ENCODE measurements around the gene PRKAR1B.

Gene PRKAR1B

DNA sequence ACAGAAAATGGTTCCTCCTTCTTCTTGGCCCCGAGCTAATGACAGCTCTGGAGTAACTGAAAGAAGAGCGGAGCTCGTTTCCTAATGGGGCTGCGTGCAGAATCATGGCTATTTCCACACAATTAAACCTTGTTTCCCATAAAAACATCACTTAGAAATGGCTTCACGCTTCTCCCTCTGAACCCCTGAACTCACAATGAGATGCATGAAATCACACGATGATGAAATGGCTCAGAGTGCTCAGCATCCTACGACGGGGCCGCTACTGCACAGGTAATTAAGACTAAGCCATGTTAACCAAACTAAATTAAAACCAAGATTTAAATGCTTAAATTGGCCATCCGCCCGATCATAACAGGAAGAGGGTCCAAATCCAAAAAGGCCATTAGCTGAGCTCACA lies 80.6 kb downstream of the PRKAR1B start:
- no peaks in the 10 kb centered on the region for H3K79me2 ChIP-seq (ENCODE audit: insufficient read depth, low read length)
- no peak overlapping the region for H3K9ac ChIP-seq (ENCODE audit: low read depth, low read length, poor library complexity, severe bottlenecking)
- no peak overlapping the region for H3K4me2 ChIP-seq (ENCODE audit: low read depth, low read length, poor library complexity, severe bottlenecking)
- no peaks in the 10 kb centered on the region for H3K27me3 ChIP-seq (ENCODE audit: insufficient read depth, low read length, poor library complexity, severe bottlenecking)
- no peaks in the 10 kb centered on the region for H4K20me1 ChIP-seq (ENCODE audit: insufficient read depth, low read length, poor library complexity, severe bottlenecking)
- H3F3A ChIP-seq (ENCODE audit: low read depth) = no peaks in the 10 kb centered on the region
- TF ChIP-seq, protein P1, sequence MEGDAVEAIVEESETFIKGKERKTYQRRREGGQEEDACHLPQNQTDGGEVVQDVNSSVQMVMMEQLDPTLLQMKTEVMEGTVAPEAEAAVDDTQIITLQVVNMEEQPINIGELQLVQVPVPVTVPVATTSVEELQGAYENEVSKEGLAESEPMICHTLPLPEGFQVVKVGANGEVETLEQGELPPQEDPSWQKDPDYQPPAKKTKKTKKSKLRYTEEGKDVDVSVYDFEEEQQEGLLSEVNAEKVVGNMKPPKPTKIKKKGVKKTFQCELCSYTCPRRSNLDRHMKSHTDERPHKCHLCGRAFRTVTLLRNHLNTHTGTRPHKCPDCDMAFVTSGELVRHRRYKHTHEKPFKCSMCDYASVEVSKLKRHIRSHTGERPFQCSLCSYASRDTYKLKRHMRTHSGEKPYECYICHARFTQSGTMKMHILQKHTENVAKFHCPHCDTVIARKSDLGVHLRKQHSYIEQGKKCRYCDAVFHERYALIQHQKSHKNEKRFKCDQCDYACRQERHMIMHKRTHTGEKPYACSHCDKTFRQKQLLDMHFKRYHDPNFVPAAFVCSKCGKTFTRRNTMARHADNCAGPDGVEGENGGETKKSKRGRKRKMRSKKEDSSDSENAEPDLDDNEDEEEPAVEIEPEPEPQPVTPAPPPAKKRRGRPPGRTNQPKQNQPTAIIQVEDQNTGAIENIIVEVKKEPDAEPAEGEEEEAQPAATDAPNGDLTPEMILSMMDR (conservative IDR thresholded peaks at IDR 0.05; ENCODE audit: low read length) = no peak
- TF ChIP-seq EZH2phosphoT487 (IDR thresholded peaks at IDR 0.05; ENCODE audit: borderline replicate concordance) = no peak
- no peaks in the 10 kb centered on the region for H3K9me2 ChIP-seq (replicated peaks; ENCODE audit: low read depth, low read length)
- H3K36me3 ChIP-seq (ENCODE audit: insufficient read depth, low read length) = no peaks in the 10 kb centered on the region
- H3K4me1 ChIP-seq (ENCODE audit: insufficient read depth, low read length, poor library complexity, severe bottlenecking) = no peaks in the 10 kb centered on the region
- peaks cover 5% of the 10 kb centered on the region; the same call in 1 of the 2 replicates for H3K9me3 ChIP-seq (ENCODE audit: insufficient read depth, low read depth, low read length)
- no peak overlapping the region for H3K4me3 ChIP-seq (ENCODE audit: low read length, poor library complexity, severe bottlenecking)
- no peak overlapping the region for H2AFZ ChIP-seq (ENCODE audit: low read length)

GRCh38 chr7:645606-646005 lies 81.5 kb downstream of the PRKAR1B start:
- H3F3A ChIP-seq (ENCODE audit: low read depth) = no peaks in the 10 kb centered on the region
- no peaks in the 10 kb centered on the region for H3K9me2 ChIP-seq (replicated peaks; ENCODE audit: low read depth, low read length)
- H3K4me3 ChIP-seq (ENCODE audit: low read length, poor library complexity, severe bottlenecking) = no peak overlapping the region
- no peaks in the 10 kb centered on the region; the same call in 1 of the 2 replicates for H3K9me3 ChIP-seq (ENCODE audit: insufficient read depth, low read depth, low read length)
- no peak overlapping the region for H2AFZ ChIP-seq (ENCODE audit: low read length)
- H3K4me2 ChIP-seq (ENCODE audit: low read depth, low read length, poor library complexity, severe bottlenecking) = no peak overlapping the region
- H4K20me1 ChIP-seq (ENCODE audit: insufficient read depth, low read length, poor library complexity, severe bottlenecking) = no peaks in the 10 kb centered on the region
- H3K27me3 ChIP-seq (ENCODE audit: insufficient read depth, low read length, poor library complexity, severe bottlenecking) = no peaks in the 10 kb centered on the region
- H3K9ac ChIP-seq (ENCODE audit: low read depth, low read length, poor library complexity, severe bottlenecking) = no peak overlapping the region
- H3K79me2 ChIP-seq (ENCODE audit: insufficient read depth, low read length) = no peaks in the 10 kb centered on the region
- H3K4me1 ChIP-seq (ENCODE audit: insufficient read depth, low read length, poor library complexity, severe bottlenecking) = no peaks in the 10 kb centered on the region
- no peaks in the 10 kb centered on the region for H3K36me3 ChIP-seq (ENCODE audit: insufficient read depth, low read length)
- TF ChIP-seq, protein P1 (conservative IDR thresholded peaks at IDR 0.05; ENCODE audit: low read length) = no peak
- TF ChIP-seq EZH2phosphoT487 (IDR thresholded peaks at IDR 0.05; ENCODE audit: borderline replicate concordance) = no peak

- no peaks in the 10 kb centered on the region for H3K4me1 ChIP-seq (ENCODE audit: insufficient read depth, low read length, poor library complexity, severe bottlenecking)
- H3K9ac ChIP-seq (ENCODE audit: low read depth, low read length, poor library complexity, severe bottlenecking) = no peak overlapping the region
- H3F3A ChIP-seq (ENCODE audit: low read depth) = no peaks in the 10 kb centered on the region
- H3K27me3 ChIP-seq (ENCODE audit: insufficient read depth, low read length, poor library complexity, severe bottlenecking) = no peaks in the 10 kb centered on the region
- no peaks in the 10 kb centered on the region; the same call in 1 of the 2 replicates for H3K9me3 ChIP-seq (ENCODE audit: insufficient read depth, low read depth, low read length)
- TF ChIP-seq, protein P1 (conservative IDR thresholded peaks at IDR 0.05; ENCODE audit: low read length) = no peak
- no peak for TF ChIP-seq EZH2phosphoT487 (IDR thresholded peaks at IDR 0.05; ENCODE audit: borderline replicate concordance)
- no peaks in the 10 kb centered on the region for H4K20me1 ChIP-seq (ENCODE audit: insufficient read depth, low read length, poor library complexity, severe bottlenecking)
- no peaks in the 10 kb centered on the region for H3K9me2 ChIP-seq (replicated peaks; ENCODE audit: low read depth, low read length)
- H3K36me3 ChIP-seq (ENCODE audit: insufficient read depth, low read length) = no peaks in the 10 kb centered on the region
- no peak overlapping the region for H3K4me2 ChIP-seq (ENCODE audit: low read depth, low read length, poor library complexity, severe bottlenecking)
- H2AFZ ChIP-seq (ENCODE audit: low read length) = no peak overlapping the region
- no peaks in the 10 kb centered on the region for H3K79me2 ChIP-seq (ENCODE audit: insufficient read depth, low read length)
- H3K4me3 ChIP-seq (ENCODE audit: low read length, poor library complexity, severe bottlenecking) = no peak overlapping the region
Observed at GRCh38 chr7:644381-645305, 82.4 kb downstream of the PRKAR1B start.

All from Loucy (cell line).